ENCODE measurements around the gene EMC8.

GRCh38 chr16:85734311-85735017, 64.9 kb downstream of the EMC8 start:
- TF ChIP-seq, protein P1, sequence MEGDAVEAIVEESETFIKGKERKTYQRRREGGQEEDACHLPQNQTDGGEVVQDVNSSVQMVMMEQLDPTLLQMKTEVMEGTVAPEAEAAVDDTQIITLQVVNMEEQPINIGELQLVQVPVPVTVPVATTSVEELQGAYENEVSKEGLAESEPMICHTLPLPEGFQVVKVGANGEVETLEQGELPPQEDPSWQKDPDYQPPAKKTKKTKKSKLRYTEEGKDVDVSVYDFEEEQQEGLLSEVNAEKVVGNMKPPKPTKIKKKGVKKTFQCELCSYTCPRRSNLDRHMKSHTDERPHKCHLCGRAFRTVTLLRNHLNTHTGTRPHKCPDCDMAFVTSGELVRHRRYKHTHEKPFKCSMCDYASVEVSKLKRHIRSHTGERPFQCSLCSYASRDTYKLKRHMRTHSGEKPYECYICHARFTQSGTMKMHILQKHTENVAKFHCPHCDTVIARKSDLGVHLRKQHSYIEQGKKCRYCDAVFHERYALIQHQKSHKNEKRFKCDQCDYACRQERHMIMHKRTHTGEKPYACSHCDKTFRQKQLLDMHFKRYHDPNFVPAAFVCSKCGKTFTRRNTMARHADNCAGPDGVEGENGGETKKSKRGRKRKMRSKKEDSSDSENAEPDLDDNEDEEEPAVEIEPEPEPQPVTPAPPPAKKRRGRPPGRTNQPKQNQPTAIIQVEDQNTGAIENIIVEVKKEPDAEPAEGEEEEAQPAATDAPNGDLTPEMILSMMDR (IDR thresholded peaks at IDR 0.05; ENCODE audit: insufficient read depth, low read length, poor library complexity, severe bottlenecking): no peak
- no peak for TF ChIP-seq EZH2phosphoT487 (conservative IDR thresholded peaks at IDR 0.05; ENCODE audit: low read length)
